Posterior cingulate gyrus (tissue), 11 donors: ENCODE measurements around the gene CREB3L2.
"Not testable (repeated sequence)": the region's sequence is repeated elsewhere in the genome, so short reads cannot be mapped to it uniquely, and the experiment has no call there.

Source experiments
- DNase-seq, 10 donors: peaks; one replicate each; pipeline versions ENCODE4 v3.0.0 to v3.0.0-alpha.2; 2020 to 2021; ENCODE audit warnings: mixed read lengths in 3 of 10
- intact Hi-C: fragments of 100-400 bp; cut with DNase I; formaldehyde crosslinking; loops from one replicate; pipeline ENCODE4 v1.15.1; 2023

The CREB3L2 gene

DNA sequence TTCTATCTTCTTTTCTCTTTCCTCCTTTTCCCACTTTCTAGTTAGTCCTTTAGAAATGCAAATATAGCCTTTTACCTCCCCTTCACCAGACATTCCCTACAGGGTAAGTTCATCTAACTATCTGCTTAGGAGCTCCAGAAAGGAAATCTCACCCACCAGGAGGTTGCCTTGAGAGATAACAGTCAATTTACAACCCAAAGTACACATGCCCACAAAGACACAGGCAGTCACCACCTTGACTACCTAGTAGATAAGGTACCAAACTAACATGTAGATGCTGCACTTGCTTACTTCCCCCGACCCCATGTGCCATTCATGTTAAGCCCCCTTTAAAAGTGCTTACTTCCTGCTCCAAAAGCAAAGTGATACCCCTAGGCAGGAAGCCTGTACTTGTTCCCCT, 12.8 kb upstream of the CREB3L2 start:
- no peak for DNase-seq
- intact Hi-C loops: no loop called here

- intact Hi-C loops, DNase-seq: not testable (repeated sequence)
These were observed 12.3 kb upstream of the CREB3L2 start for GRCh38 chr7:138014201-138014600.

DNA sequence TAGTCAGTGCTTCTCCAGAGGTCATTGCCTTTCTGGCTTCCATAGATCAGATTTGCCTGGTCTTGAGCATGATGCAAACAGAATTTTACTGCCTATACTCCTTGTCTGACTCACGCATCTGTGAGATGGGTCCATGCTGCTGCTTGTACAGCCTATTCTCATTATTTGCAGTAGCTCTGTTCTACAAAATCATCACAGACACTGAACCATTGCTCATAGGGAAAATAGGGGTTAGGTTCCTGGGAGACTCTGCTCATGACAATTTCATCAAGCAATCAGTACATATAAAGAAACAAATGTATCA, 7.4 kb upstream of the CREB3L2 start:
- DNase-seq: no peak
- intact Hi-C loops: loop anchor here (1.0 to 5.0 kb wide), 3 partner anchors 106 to 402 kb away; no protein-coding TSS in a partner anchor

DNA sequence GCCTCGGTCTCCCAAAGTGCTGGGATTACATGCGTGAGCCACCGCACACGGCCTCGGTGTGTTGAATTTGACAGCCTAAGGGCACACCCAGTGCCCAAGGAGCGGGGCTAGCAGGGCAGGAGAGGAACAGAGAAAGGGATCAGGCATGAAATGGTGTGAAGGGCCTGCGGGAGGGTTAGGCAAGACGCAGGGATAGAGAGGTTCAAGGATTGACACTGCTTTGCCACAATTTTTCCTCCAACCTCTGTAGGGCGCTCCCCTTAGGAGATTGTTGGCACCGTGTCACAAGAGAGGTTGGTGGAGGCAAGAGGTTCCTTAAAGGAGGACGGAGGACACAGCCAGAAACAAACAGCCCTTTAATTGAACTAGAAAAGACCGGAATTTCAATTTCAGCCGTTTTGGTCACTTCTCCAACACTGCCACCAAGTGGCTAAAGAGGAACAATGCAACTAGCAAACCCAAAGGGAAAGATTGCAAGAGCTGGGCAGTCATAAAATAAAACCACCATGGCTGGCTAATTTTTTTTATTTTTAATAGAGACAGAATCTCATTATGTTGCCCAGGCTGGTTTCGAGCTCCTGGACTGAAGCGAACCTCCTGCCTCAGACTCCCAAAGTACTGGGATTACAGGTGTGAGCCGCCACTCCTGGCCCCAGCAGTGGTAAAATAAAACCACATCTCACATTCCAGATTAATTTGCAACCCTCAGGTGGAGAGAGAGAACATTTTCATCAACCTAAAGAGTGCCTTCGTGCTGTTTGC, 6.9 kb upstream of the CREB3L2 start:
- intact Hi-C loops: loop anchor here (1.0 to 5.0 kb wide), 3 partner anchors 105 to 401 kb away; no protein-coding TSS in a partner anchor
- peak in 2 of 10 donors; percentile 16 to 32 for DNase-seq

GRCh38 chr7:138008019-138008587, 6.2 kb upstream of the CREB3L2 start:
- intact Hi-C loops: loop anchor here (5.0 kb wide), 2 partner anchors 351 to 401 kb away; no protein-coding TSS in a partner anchor
- no peak for DNase-seq

- no peak for DNase-seq
- intact Hi-C loops: loop anchor here (5.0 kb wide), 2 partner anchors 349 to 399 kb away; no protein-coding TSS in a partner anchor
These were observed 4.2 kb upstream of the CREB3L2 start for GRCh38 chr7:138006106-138006505.

DNA sequence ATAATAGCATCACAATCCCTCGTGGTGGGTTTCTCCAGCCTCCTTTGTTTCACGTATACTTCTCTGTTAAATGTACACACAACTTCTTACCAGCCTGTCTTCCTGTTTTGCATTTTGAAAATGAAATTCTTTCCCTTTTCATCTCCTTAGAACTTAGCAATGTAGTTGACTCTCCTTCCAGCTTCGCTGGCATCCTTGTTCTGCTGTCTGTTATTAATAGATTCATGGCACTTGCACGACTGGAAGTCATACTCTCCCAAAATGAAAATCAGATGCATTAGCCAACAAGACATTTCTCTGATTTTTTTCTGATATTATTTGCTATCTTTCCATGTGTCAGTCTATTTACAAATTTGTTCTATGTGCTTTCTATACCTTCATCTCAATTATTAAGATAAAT, 3.0 kb upstream of the CREB3L2 start:
- DNase-seq: no peak
- intact Hi-C loops: loop anchor here (5.0 kb wide), 2 partner anchors 348 to 398 kb away; no protein-coding TSS in a partner anchor

DNA sequence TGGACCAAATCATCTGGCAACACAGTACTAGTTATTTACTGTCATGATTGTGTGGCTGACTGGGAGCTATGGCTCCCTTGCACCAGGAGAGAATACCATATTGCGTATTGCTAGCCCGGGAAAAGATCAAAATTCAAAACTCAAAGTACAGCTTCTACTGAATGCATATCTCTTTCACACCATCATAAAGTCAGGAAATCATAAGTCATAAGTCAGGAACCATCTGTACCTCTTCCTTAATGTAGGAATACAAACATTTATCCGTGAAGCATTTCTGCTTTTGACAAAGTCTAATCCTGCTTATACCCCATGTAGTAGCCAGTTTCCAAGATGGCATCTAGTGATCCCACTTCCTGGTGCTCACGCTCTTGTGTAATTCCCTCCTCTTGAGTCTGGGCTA, 2.2 kb upstream of the CREB3L2 start:
- intact Hi-C loops: no loop called here
- no peak for DNase-seq

DNA sequence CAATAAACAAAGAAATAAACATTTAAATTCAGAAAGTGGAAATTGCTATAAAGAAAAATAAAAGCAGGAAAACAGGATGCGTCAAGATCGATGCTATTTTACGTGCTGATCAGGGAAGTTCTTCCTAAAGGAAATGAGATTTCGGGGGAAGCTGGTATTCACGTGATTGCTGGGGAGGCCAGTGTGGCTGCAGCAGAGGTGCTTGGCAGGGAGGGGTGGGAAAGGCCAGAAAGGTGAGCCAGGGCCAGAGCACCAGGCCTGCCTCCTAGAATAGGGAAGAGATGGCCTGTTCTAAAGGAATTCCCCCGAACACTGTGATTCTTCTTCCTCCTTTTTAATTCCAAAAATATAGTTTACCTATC, 923 bp upstream of the CREB3L2 start:
- no peak for DNase-seq
- intact Hi-C loops: no loop called here

DNA sequence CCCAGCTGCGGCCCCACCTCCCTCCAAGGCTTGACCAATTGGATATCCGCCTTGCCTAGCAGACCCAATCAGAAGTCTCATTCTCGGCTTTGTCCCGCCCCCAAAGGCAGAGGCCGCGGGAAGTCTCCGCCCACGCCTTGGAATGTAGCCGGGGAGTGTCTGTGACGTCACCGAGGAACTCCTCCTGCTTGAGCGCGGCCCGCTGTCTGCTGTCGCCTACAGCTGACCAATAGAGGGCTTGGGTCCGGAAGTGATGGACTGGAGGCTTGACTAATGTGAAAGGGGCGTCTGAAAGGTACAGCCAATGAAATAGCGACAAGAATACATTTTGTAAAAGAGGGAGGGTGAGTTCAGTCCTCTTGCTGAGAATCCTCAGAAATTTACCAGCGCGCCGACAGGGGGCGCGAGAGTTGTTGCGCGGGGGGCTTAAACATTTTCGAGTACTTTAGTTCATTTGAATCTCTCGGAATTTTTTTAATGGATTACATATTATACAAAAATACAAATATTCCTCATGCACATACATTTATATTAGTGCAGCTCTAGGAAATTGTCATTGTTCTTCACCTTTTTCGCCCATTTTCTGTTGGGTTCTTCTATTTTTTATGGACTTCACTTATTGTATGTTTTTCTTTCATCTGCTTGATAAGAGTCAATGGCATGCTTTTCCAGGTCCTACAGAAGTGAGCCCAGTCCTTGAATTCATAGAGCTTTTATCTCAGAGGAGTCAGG, 376 bp upstream of the CREB3L2 start:
- peak; percentile 98 to 100 (median 100) for DNase-seq
- intact Hi-C loops: no loop called here

GRCh38 chr7:138000081-138000701, 1.7 kb downstream of the CREB3L2 start:
- DNase-seq: no peak
- intact Hi-C loops: no loop called here

DNA sequence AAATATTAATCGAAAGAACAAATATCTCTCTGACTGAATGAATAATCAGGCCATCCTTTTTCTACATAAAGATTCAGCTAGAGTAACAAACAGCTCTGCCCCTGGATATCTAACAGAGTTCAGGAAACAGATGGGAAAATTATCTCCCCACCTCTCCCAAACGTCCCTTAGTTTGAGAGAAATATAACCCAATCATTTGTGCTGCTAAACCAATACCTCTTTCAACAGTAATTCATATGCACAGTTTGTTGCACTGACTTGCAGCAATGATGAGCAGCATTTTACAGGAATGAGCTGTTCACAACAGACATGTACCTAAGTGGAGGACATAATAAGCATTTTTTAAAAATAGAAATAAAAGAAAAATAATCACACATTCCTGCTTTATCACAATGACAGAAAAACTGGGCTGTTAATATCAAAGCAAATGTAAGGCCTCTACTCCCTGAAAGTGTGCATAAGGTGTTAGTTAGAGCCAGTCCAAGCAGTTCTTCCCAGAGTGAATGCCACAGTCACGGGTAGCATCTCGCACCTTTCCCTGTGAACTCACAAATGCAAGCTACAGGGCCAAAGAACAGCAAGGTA, 2.3 kb downstream of the CREB3L2 start:
- intact Hi-C loops: no loop called here
- no peak for DNase-seq

- no peak for DNase-seq
- intact Hi-C loops: no loop called here
These were observed 3.6 kb downstream of the CREB3L2 start for GRCh38 chr7:137998250-137998649.

DNA sequence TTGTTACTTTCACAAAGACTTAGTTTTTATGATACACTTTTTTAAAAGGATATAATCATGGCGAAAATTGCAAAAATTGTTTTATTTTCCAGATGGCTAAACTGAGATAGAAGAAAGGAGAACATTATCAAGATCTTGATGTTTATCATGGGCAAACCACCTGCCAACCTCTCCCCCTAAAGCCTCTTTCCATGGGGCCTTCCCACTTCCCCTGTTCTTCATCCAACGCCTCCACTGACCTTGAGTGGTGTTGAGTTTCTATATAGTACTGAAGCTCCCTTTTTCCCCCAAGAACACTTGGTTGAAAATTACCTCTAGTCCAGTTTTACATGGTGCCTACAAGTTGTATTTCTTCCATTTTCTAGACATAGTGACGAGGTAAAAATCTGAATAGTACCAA, 5.0 kb downstream of the CREB3L2 start:
- intact Hi-C loops: no loop called here
- DNase-seq: no peak

DNA sequence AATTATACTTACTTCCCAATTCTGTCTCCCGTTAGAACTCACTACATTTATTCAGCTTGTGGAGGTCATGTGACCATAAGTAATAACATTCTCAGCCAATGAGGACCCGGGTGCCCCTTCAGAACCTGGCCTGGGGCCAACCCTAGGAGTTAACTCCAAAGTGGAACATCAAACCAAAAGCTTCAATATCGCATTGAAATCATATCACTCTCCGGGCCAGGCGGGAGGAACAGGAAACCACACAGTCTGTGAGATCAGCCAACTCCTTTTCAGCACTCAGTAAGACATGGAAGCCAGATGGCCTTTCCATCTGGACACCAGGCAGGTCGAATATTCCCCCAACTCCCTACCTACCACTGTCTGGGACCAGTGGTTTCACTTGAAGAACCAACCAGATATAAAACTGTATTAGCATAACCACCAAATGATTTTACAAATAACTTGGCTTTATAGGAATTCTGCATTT, 5.5 kb downstream of the CREB3L2 start:
- intact Hi-C loops: no loop called here
- no peak for DNase-seq

DNA sequence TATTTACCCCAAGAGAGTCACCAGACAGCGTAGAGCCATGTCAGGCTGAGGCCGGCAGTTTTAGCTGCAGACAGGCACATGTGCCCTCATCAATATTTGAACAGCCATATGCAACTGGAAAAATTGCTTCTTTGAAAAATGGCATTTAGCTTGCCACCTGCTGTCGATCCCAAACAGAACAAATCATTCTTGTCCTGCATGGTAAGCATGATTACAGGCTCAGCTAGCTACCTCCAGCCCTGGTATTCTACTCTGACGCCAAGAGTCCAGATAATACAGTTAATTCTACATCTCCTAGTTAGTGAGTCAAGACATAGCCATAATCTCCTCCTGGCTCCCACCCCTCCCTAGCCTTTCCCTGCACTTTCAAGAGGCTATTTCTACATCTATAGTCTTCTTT, 7.7 kb downstream of the CREB3L2 start:
- no peak for DNase-seq
- intact Hi-C loops: no loop called here

DNA sequence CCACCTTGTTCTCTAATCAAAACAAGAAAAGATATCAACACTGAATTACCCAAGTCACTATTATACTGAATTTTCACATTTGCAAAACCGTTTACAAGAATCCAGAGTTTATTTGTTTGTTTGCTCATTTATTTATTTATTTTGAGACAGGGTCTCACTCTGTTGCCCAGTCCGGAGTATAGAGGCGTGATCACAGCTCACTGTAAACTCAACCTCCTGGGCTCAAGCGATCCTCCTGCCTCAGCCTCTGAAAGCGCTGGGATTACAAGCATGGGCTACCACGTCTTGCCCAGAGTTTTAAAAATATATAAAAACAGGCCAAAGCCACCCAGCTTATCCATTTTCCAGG, 8.5 kb downstream of the CREB3L2 start:
- intact Hi-C loops: no loop called here
- no peak for DNase-seq

DNA sequence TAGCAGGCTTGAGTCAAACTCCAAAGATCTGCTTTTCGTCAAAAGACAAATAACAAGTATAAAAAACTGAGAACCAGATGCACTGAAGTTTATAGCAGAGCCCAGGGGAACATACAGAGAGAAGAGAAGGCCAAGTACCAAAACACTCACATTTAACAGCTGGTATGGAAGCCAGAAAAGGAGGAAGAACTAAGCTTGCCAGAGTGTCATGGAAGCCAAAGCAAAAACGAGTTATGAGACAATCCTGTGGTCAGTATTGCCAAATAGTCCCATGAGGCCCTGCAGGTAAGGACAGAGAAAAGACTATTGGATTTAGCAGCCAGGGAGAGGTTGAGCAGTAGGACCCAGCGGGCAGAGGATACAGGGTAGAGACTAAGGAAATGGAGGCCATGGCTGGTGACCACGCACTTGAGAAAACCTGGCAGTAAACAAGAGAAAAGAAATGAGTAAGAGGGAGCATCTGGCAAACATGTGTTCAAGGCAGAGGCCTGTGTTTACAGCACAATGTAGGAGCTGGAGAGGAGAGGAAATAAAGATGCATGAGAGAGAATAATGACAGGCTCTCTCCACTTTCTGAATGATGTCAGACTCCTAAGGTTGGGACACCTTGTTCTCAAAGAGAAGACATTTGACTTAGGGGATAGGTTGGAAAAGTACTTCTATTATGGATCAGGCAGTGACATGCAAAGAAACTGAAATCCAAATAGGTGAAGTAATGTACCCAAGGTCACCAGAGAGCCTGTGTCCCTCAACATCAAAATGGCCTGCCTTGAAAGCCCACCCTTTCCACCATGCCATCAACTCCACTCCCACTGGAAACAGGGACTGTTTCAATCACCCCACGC, 9.1 kb downstream of the CREB3L2 start:
- DNase-seq: no peak
- intact Hi-C loops: no loop called here

DNA sequence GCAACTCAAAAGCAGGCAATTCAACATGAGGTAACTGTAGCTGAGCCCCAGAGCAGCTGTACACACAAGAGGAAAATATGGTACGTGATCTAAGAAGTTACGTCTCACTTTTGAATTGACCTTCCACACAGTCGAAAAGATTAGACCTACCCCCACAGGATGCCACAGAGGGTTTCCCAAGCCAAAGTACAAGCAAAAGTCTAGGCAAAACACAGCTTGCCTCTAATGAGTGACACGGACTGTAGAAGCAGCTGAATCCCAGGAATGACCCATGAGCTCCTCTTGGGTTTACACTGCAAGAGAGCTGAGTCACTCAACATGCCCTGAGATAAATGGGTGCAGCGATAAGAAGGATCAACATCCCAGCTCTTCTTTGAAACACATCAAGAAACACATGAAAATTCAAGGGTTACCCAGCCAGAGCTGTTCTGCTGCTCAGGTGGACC, 9.8 kb downstream of the CREB3L2 start:
- no peak for DNase-seq
- intact Hi-C loops: no loop called here
